PFSK-1 (cell line): ENCODE measurements around the gene ENO2.

Experiments used
- FOXP2 ChIP-seq: optimal IDR thresholded peaks from 2 replicates; pipeline ENCODE3; 2011; ENCODE audit warnings: borderline replicate concordance, control low read depth, inconsistent platforms; ENCODE audit not compliant: insufficient read depth; ENCODE audit errors: extremely low read length, extremely low read depth
- POLR2AphosphoS5 ChIP-seq: IDR thresholded peaks from 2 replicates; pipeline ENCODE4 v1.6.1; 2012; ENCODE audit warnings: low read depth, mild to moderate bottlenecking, control low read depth, low read length, moderate library complexity
- REST ChIP-seq, 2 experiments: IDR thresholded peaks; 2 replicates each; pipeline versions ENCODE4 v1.6.1 to v1.8.0; 2011 to 2012; ENCODE audit warnings: low read depth in 2 of 2, low read length in 2 of 2, control low read depth in 1 of 2, inconsistent platforms in 1 of 2, mild to moderate bottlenecking in 1 of 2, moderate library complexity in 1 of 2; ENCODE audit not compliant: insufficient read depth in 1 of 2
- SIN3A ChIP-seq: IDR thresholded peaks from 2 replicates; pipeline ENCODE4 v1.6.1; 2012; ENCODE audit warnings: mild to moderate bottlenecking, low read length, moderate library complexity, borderline replicate concordance; ENCODE audit not compliant: insufficient read depth
- TAF1 ChIP-seq: IDR thresholded peaks from 2 replicates; pipeline ENCODE4 v1.6.1; 2012; ENCODE audit warnings: low read length, control low read depth, borderline replicate concordance; ENCODE audit not compliant: insufficient read depth

GRCh38 chr12:6950401-6950801, 36.0 kb downstream of the ENO2 start:
- TF ChIP-seq POLR2AphosphoS5 (no peak), SIN3A (no peak), REST (IDR thresholded peaks at IDR 0.05; ENCODE audit: insufficient read depth in 1 of 2, low read depth in 2 of 2, low read length in 2 of 2) (no peak), TAF1 (no peak), FOXP2 (no peak)
